T-helper 17 cell (primary cell): ENCODE results near the gene C19orf81. TPM values are rescaled to one million over a fixed set of nuclear protein-coding genes. Genes with fewer than 3 reads are reported as not detected.

Experiments used
- ATAC-seq: fragments of 150-1000 bp; cut with Tn5 transposase; 2 replicates; pipeline ENCODE4 v1.10.0; 2021; ENCODE audit warnings: mild to moderate bottlenecking, moderate library complexity
- DNase-seq, 3 donors: peaks; one replicate each; pipeline versions ENCODE4 v3.0.0 to v3.0.0-alpha.2; 2020 to 2021
- H3K9me3 ChIP-seq: one replicate; pipeline ENCODE4 v1.7.0; 2013; ENCODE audit warnings: low read length, mild to moderate bottlenecking; ENCODE audit not compliant: control insufficient read depth, poor library complexity, severe bottlenecking
- H3K27ac Mint-ChIP-seq: one replicate; pipeline ENCODE4 v1.8.0; 2022; ENCODE audit warnings: mild to moderate bottlenecking, moderate library complexity, mixed read lengths
- H3K27me3 Mint-ChIP-seq: one replicate; pipeline ENCODE4 v1.8.0; 2022; ENCODE audit warnings: mixed read lengths
- H3K36me3 Mint-ChIP-seq: one replicate; pipeline ENCODE4 v1.8.0; 2022; ENCODE audit warnings: low read depth, mixed read lengths
- H3K4me1 Mint-ChIP-seq: one replicate; pipeline ENCODE4 v1.8.0; 2022; ENCODE audit warnings: mild to moderate bottlenecking, mixed read lengths
- H3K4me3 Mint-ChIP-seq: one replicate; pipeline ENCODE4 v1.8.0; 2022; ENCODE audit warnings: mild to moderate bottlenecking, moderate library complexity, mixed read lengths
- total RNA-seq, 4 donors: library from RNA in 2 of 4; stranded (reverse) in 2 of 4; gene quantifications; one replicate each; pipeline ENCODE4 v1.2.3 and lab custom pipeline; 2022 to 2026

Gene C19orf81
- total RNA-seq, 2 donors from 2014 or later, result not detected

DNA sequence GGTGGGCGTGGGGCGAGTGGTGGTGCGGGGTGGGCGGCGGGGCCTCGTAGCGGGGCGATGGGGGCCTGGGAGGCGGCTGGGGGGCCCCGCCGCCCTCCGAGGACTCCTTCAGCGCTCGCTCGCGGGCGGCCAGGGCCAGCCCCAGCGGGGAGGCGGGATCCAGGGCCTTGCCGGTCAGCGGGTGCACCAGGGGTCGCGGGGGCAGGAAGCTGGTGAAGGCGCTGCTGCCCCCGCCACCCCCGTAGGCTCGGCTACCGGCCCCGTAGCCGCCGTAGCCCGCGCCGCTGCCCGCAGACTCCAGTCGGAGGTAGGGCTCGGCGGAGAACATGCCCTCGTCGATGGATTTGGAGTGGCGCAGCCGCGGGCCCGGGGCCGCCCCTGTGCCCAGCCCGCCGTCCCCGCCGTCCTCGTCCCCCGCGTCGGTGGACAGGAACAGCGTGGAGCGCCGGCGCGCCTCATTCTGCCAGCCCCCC is 18.6 kb downstream of the C19orf81 start:
- no peak overlapping the region for H3K27ac Mint-ChIP-seq
- peaks cover 4% of the 10 kb centered on the region for H3K4me1 Mint-ChIP-seq
- H3K9me3 ChIP-seq, result peaks cover 2% of the 10 kb centered on the region
- H3K27me3 Mint-ChIP-seq, result peaks cover 55% of the 10 kb centered on the region
- ATAC-seq (no peak), DNase-seq (no peak)
- H3K4me3 Mint-ChIP-seq, result no peak overlapping the region
- peaks cover 5% of the 10 kb centered on the region for H3K36me3 Mint-ChIP-seq

DNA sequence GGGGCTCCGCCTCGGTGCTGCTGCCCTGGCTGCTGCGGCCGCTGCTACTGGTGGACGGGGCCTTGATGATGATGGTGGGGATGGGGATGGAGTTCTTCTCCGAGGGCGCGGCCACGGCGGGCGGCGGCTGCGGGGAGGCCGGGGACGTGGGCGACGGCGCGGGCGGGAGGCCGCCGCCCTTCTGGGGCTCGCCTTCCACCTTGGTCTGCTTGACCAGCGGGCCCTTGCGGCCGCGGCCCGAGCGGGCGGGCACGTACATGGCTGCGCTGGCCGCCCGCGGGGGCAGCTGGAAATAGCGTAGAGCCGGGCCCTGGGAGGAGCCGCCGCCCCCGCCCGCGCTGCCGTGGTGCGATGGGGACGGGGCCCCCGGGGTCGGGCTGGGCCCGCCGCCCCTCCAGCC is 19.2 kb downstream of the C19orf81 start:
- DNase-seq, result no peak
- Mint-ChIP-seq H3K4me3 (no peak overlapping the region), H3K36me3 (peaks cover 7% of the 10 kb centered on the region), H3K27me3 (peaks cover 58% of the 10 kb centered on the region), H3K4me1 (peaks cover 9% of the 10 kb centered on the region), H3K27ac (no peak overlapping the region)
- ATAC-seq, result no peak
- peaks cover 2% of the 10 kb centered on the region for H3K9me3 ChIP-seq

GRCh38 chr19:50668879-50669278 is 19.6 kb downstream of the C19orf81 start:
- H3K4me3 Mint-ChIP-seq, result no peak overlapping the region
- peaks cover 8% of the 10 kb centered on the region for H3K36me3 Mint-ChIP-seq
- DNase-seq, result no peak
- H3K27ac Mint-ChIP-seq, result no peak overlapping the region
- peaks cover 61% of the 10 kb centered on the region for H3K27me3 Mint-ChIP-seq
- H3K4me1 Mint-ChIP-seq, result peaks cover 10% of the 10 kb centered on the region
- H3K9me3 ChIP-seq, result peaks cover 2% of the 10 kb centered on the region
- ATAC-seq, result no peak

- ATAC-seq (no peak), DNase-seq (peak in 1 of 3 donors; percentile 29)
- H3K4me1 Mint-ChIP-seq, result peaks cover 12% of the 10 kb centered on the region
- H3K36me3 Mint-ChIP-seq, result peaks cover 8% of the 10 kb centered on the region
- no peak overlapping the region for H3K4me3 Mint-ChIP-seq
- peaks cover 2% of the 10 kb centered on the region for H3K9me3 ChIP-seq
- H3K27ac Mint-ChIP-seq, result no peak overlapping the region
- H3K27me3 Mint-ChIP-seq, result peaks cover 61% of the 10 kb centered on the region
These were observed 20.3 kb downstream of the C19orf81 start for GRCh38 chr19:50669302-50670101.

DNA sequence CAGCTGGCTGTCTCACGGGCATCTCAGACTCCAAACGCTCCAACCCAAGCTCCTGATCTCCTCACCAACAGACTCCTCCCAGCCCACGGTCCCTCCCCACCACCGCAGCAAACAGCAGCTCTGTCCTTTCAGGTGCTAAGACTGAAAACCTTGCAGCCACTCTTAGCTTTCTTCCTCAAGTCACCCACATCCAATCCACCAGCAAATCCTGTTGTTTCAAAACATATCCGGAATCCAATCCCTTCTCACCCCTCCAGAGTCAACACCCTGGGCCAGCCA is 20.8 kb downstream of the C19orf81 start:
- peaks cover 12% of the 10 kb centered on the region for H3K4me1 Mint-ChIP-seq
- peaks cover 58% of the 10 kb centered on the region for H3K27me3 Mint-ChIP-seq
- no peak overlapping the region for H3K27ac Mint-ChIP-seq
- H3K36me3 Mint-ChIP-seq, result peaks cover 8% of the 10 kb centered on the region
- DNase-seq (no peak), ATAC-seq (no peak)
- peaks cover 2% of the 10 kb centered on the region for H3K9me3 ChIP-seq
- no peak overlapping the region for H3K4me3 Mint-ChIP-seq

DNA sequence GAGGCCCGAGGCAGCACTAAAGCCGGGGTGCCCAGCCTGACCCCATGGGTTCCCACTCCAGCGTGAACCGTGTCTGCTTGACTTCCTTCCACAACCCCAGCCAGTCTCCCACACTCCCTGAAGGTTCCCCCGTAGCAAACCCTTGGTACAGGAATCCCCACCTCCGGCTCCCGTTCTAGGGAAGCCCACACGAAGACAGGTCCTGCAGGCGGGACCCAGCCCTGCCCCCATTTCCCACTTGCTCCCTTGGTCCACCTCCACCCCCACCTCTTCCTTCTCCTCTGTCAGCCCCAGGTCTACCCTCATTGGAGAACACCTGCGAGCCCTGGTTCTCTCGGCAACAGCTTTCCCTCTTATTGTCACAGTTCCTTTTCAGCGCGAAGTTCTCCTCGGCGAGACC is 23.9 kb downstream of the C19orf81 start:
- no peak for DNase-seq
- Mint-ChIP-seq H3K27ac (no peak overlapping the region), H3K36me3 (peaks cover 9% of the 10 kb centered on the region), H3K27me3 (peaks cover 61% of the 10 kb centered on the region), H3K4me3 (no peak overlapping the region), H3K4me1 (peaks cover 12% of the 10 kb centered on the region)
- H3K9me3 ChIP-seq, result peaks cover 2% of the 10 kb centered on the region
- ATAC-seq, result no peak

DNA sequence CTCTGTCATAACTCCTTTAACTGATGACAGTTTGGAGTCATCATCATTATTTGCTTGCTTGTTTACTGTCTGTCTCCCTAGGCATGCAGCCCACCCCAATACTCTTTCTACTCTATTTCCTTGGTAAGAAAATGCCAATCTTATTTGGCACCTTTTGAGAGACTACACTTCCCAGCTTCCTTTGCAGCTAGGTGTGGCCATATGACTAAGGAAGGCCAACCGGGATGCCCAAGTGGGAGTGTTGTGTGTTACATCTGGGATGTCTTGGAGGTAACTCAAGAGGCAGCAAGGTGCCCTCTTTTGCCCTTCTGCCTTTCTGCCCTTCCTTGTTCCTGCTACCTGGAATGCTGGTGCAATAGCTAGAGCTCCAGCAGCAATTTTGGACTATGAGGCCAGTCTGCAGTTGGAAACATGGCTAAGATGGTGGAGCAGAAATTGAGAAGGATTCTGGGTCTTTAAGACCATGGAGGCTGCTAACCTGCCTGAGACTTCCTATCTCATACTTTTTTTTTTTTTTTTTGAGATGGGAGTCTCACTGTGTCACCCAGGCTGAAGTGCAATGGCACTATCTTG is 27.5 kb downstream of the C19orf81 start:
- Mint-ChIP-seq H3K4me1 (peaks cover 8% of the 10 kb centered on the region), H3K27me3 (peaks cover 41% of the 10 kb centered on the region), H3K4me3 (no peak overlapping the region), H3K27ac (no peak overlapping the region), H3K36me3 (peaks cover 4% of the 10 kb centered on the region)
- DNase-seq, result no peak
- no peaks in the 10 kb centered on the region for H3K9me3 ChIP-seq
- ATAC-seq, result no peak

GRCh38 chr19:50677636-50678035 is 28.4 kb downstream of the C19orf81 start:
- H3K36me3 Mint-ChIP-seq, result peaks cover 4% of the 10 kb centered on the region
- peaks cover 8% of the 10 kb centered on the region for H3K4me1 Mint-ChIP-seq
- no peaks in the 10 kb centered on the region for H3K9me3 ChIP-seq
- ATAC-seq, result no peak
- H3K4me3 Mint-ChIP-seq, result no peak overlapping the region
- no peak overlapping the region for H3K27ac Mint-ChIP-seq
- H3K27me3 Mint-ChIP-seq, result peaks cover 42% of the 10 kb centered on the region
- DNase-seq, result no peak

- Mint-ChIP-seq H3K4me3 (no peak overlapping the region), H3K4me1 (peaks cover 4% of the 10 kb centered on the region), H3K27ac (no peak overlapping the region), H3K36me3 (peaks cover 3% of the 10 kb centered on the region), H3K27me3 (peaks cover 36% of the 10 kb centered on the region)
- DNase-seq (no peak), ATAC-seq (no peak)
- no peaks in the 10 kb centered on the region for H3K9me3 ChIP-seq
These were observed 29.1 kb downstream of the C19orf81 start for GRCh38 chr19:50678323-50678722.

DNA sequence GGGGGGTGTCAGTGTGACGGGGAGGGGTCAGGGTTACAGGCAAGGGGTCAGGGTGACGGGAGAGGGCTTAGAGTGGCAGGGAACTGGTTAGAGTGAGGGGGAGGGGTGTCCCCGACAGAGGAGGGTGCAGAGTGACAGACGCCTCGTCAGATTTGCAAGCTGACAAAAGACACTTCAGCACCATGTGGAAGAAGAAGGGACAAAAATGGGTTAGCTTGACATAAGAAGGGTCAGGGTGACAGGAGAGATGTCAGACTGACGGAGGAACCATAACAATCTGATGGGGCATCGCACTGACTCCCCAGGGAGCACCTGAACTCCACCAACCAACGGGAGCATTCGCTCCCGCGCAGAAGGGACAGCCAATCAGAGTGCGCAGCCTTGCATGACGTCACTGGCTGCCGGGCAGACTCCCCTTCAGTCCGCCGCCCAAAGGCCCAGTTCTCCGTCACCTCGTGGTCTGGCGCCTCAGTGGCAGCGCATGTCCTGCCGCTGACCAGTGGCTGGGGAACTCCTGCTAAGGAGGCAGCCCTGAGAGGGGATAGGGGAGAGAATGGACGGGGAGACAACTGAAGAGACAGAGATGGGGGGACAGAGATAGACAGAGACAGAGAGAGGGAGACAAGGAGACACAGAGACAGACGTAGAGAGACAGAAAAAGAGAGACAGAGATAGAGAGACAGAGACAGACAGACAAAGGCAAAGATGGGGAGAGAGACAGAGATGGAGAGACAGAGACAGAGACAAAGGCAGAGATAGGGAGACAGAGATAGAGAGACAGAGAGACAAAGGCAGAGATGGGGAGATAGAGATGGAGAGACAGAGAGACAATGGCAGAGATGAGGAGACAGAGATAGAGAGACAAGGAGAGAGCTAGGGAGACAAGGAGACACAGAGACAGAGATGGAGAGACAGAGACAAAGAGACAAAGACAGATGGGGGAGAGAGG is 30.2 kb downstream of the C19orf81 start:
- Mint-ChIP-seq H3K4me1 (peaks cover under 1% of the 10 kb centered on the region), H3K27me3 (peaks cover 34% of the 10 kb centered on the region), H3K27ac (no peak overlapping the region), H3K36me3 (peaks cover 4% of the 10 kb centered on the region), H3K4me3 (peak overlapping the region; percentile 25)
- DNase-seq (peak; percentile 45 to 66 (median 50)), ATAC-seq (peak; percentile 96)
- no peaks in the 10 kb centered on the region for H3K9me3 ChIP-seq

DNA sequence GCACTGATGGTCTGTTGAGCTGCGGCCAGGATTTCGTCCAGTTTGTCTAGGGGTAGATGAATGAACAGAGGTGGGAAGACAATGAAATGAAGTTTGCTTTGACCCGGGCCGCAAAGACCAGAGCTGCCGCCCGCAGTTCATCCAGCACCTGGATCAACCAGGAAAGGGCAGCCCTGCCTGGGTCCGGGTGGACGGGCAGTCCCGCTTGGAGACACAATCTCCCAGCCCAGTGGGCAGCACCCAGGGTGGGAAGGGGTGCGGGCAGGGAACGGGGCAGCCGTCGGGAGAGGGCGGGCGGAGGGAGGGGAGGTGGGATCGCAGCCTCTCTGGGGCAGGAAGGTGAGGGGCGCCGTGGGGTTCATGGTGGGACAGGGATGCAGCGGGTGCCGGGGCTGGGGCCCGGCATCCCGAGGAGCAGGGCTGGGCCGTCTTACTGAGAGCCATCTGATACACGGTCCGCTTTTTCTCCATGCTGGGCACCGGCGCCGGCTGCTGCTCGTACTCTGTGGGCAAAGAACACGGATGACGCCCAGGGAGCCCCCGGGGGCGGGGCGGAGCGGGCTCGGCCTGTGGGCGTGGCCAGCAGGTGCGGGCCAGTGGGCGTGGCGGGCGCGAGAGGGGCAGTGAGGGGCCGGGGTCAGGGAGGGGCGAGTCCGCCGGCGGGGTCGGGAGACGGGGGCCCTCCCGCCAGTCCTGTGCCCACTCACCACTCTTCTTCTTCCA is 37.2 kb downstream of the C19orf81 start:
- DNase-seq (no peak), ATAC-seq (no peak)
- peaks cover 5% of the 10 kb centered on the region for H3K36me3 Mint-ChIP-seq
- no peaks in the 10 kb centered on the region for H3K9me3 ChIP-seq
- peaks cover 2% of the 10 kb centered on the region for H3K4me1 Mint-ChIP-seq
- no peak overlapping the region for H3K4me3 Mint-ChIP-seq
- H3K27ac Mint-ChIP-seq, result no peak overlapping the region
- peaks cover 53% of the 10 kb centered on the region for H3K27me3 Mint-ChIP-seq

GRCh38 chr19:50688766-50689165 is 39.5 kb downstream of the C19orf81 start:
- ATAC-seq (no peak), DNase-seq (no peak)
- H3K9me3 ChIP-seq, result no peaks in the 10 kb centered on the region
- Mint-ChIP-seq H3K4me1 (peaks cover 2% of the 10 kb centered on the region), H3K27ac (no peak overlapping the region), H3K27me3 (peaks cover 54% of the 10 kb centered on the region), H3K36me3 (peaks cover 8% of the 10 kb centered on the region), H3K4me3 (no peak overlapping the region)

DNA sequence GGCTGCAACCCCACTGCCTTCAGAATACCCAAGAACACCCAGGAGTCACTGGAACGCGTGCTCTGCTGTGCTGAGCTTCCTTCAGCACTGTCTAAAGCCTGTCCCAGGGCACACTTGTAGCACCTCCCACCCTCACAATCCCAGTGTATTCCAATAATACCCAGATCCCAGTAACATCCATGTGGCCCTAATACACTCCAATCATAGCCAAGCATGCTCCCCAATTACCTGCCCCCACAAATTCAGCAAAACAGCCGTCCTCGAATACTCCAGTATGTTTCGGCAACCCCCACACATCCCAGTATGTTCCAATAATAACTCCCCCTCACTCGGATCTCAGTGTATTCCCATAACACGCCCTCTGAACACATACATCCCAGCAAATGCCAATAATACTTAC is 41.2 kb downstream of the C19orf81 start:
- no peak overlapping the region for H3K27ac Mint-ChIP-seq

More for the DNA sequence above, 41.2 kb downstream of the C19orf81 start:
- Mint-ChIP-seq H3K4me3 (no peak overlapping the region), H3K4me1 (peaks cover 2% of the 10 kb centered on the region), H3K27me3 (peaks cover 42% of the 10 kb centered on the region), H3K36me3 (peaks cover 6% of the 10 kb centered on the region)
- ATAC-seq (no peak), DNase-seq (no peak)
- no peaks in the 10 kb centered on the region for H3K9me3 ChIP-seq
